ENCODE results near the gene STK11IP. TPM values are rescaled to one million over a fixed set of nuclear protein-coding genes. Genes with fewer than 3 reads are reported as not detected.

Gene STK11IP
- total and polyA plus RNA-seq, 10 of the 15 experiments (the other 5 are each of a cell fraction or from before 2014, with no cell fraction given), result 0.42 to 24.0 (median 11.4) TPM

DNA sequence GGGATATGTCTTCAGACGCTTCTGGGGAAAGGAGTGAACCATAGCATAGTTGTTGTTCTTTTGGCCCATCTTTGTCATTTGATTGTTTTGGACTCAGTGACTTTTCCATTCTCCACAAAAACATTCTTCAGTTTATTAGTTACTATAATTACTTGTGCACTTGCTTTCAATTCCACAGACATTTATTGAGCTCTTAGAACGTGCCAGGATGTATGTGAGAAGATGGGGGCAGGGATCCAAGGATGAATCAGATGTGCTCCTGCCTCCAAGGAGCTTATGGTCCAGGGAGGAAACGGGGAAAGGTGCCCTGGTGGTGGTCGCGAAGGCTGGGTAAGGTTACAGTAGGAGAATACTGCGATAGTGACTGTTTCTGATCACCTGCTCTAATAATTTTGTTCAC lies 22.9 kb downstream of the STK11IP start:
- Histone ChIP-seq H2AFZ (ENCODE audit: control insufficient read depth, low read depth, low read length) (no peak overlapping the region), H3K79me2 (ENCODE audit: control insufficient read depth, insufficient read depth, low read length) (no peaks in the 10 kb centered on the region), H3K4me3 (no peak overlapping the region), H4K20me1 (ENCODE audit: control insufficient read depth, insufficient read depth) (no peaks in the 10 kb centered on the region), H3K9ac (ENCODE audit: control insufficient read depth, insufficient read depth, low read length) (no peak overlapping the region), H3K4me2 (ENCODE audit: control insufficient read depth, insufficient read depth) (no peak overlapping the region), H3K9me3 (replicated peaks; ENCODE audit: control insufficient read depth, insufficient read depth, low read length) (no peaks in the 10 kb centered on the region), H3K27ac (ENCODE audit: control insufficient read depth, insufficient read depth) (no peak overlapping the region), H3K27me3 (replicated peaks in 1 of 2; ENCODE audit: control insufficient read depth in 2 of 2, insufficient read depth in 2 of 2, low read length in 1 of 2) (no peaks in the 10 kb centered on the region; a peak in 2 of 4 replicates), H3K4me1 (ENCODE audit: control insufficient read depth, insufficient read depth, low read length) (no peaks in the 10 kb centered on the region), H3K36me3 (ENCODE audit: control insufficient read depth in 2 of 2, insufficient read depth in 2 of 2, low read length in 1 of 2) (no peaks in the 10 kb centered on the region)
- TF ChIP-seq CHD1 (IDR thresholded peaks at IDR 0.05; ENCODE audit: low read depth, low read length) (no peak), KAT2A (conservative IDR thresholded peaks at IDR 0.05; ENCODE audit: control insufficient read depth, low read depth, low read length) (no peak), RAD21 (IDR thresholded peaks at IDR 0.05; ENCODE audit: insufficient read depth, low read depth, low read length) (no peak), BMI1 (IDR thresholded peaks at IDR 0.05; ENCODE audit: borderline replicate concordance) (no peak), ZBTB33 (IDR thresholded peaks at IDR 0.05) (no peak), TARDBP (IDR thresholded peaks at IDR 0.05; ENCODE audit: borderline replicate concordance) (no peak), MYB (IDR thresholded peaks at IDR 0.05; ENCODE audit: borderline replicate concordance, low read depth, low read length) (no peak), TAF1 (IDR thresholded peaks at IDR 0.05; ENCODE audit: borderline replicate concordance, low read depth, low read length) (no peak), JUND (IDR thresholded peaks at IDR 0.05; ENCODE audit: low read depth, low read length) (no peak)
- TF ChIP-seq, protein P1, sequence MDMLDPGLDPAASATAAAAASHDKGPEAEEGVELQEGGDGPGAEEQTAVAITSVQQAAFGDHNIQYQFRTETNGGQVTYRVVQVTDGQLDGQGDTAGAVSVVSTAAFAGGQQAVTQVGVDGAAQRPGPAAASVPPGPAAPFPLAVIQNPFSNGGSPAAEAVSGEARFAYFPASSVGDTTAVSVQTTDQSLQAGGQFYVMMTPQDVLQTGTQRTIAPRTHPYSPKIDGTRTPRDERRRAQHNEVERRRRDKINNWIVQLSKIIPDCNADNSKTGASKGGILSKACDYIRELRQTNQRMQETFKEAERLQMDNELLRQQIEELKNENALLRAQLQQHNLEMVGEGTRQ (IDR thresholded peaks at IDR 0.05; ENCODE audit: borderline replicate concordance, low read depth, low read length), result no peak
- 51% methylated on average over 6 of the region's 6 CpGs for WGBS (ENCODE audit: insufficient coverage, insufficient replicate concordance, low lambda C conversion rate, missing lambda C conversion rate)
- no TSS peak for BruUV-seq (replicated peaks)
- FAIRE-seq (no peak), DNase-seq (ENCODE audit: low read depth, low spot score) (no peak), ATAC-seq (no peak)
- in situ Hi-C loops (cut with MboI) (no loop called here), intact Hi-C loops (cut with micrococcal nuclease; ENCODE audit: unreplicated experiment) (no loop called here)
- CTCF ChIA-PET, result interaction anchor here (1.0 to 1.8 kb wide), 3 partner anchors 22 to 69 kb away, joined by 3 to 4 read pairs (median 4); no protein-coding TSS in a partner anchor
- POLR2A ChIA-PET, result interaction anchor here (0.7 kb wide), 2 partner anchors 262 to 881 kb away, joined by 5 to 6 read pairs; no protein-coding TSS in a partner anchor
- RAD21 ChIA-PET (ENCODE audit: unreplicated experiment), result no interaction called here
- SMC1A ChIA-PET (ENCODE audit: uncharacterized antibody, unreplicated experiment), result no interaction called here
